H1 (cell line): ENCODE data around the gene CEP76. TPM values are rescaled to one million over a fixed set of nuclear protein-coding genes. Genes with fewer than 3 reads are reported as not detected.

ENCODE experiments used
- CTCF ChIA-PET: fragments of 300-600 bp; sonication (Branson Sonifier 250); formaldehyde crosslinking; loops from one replicate; lab custom pipeline; 2021; ENCODE audit not compliant: partially characterized antibody; lab: Charles Lee
- POLR2A ChIA-PET: fragments of 300-600 bp; sonication (Branson Sonifier 250); formaldehyde crosslinking; loops from one replicate; lab custom pipeline; 2021; ENCODE audit warnings: inconsistent platforms; ENCODE audit not compliant: partially characterized antibody; lab: Charles Lee
- DNase-seq, 2 experiments: peaks; one replicate each; pipeline versions ENCODE4 v3.0.0 to v3.0.0-alpha.2; 2010 to 2022; ENCODE audit warnings: low spot score in 2 of 2, low read depth in 1 of 2, mixed read lengths in 1 of 2
- FAIRE-seq: peaks from 2 replicates; lab custom pipeline; 2011; peaks lifted over from hg19 to GRCh38; lab: Jason Lieb, UNC
- H2AFZ ChIP-seq: 2 replicates; pipeline ENCODE4 v1.8.1; 2012; ENCODE audit warnings: low read length, inconsistent platforms
- H2AK5ac ChIP-seq: 2 replicates; pipeline ENCODE4 v1.6.1; 2013; ENCODE audit warnings: low read depth, low read length
- H2BK120ac ChIP-seq: replicated peaks from 2 replicates; pipeline ENCODE3; 2013; ENCODE audit warnings: low read depth, low read length, inconsistent platforms
- H2BK12ac ChIP-seq: 2 replicates; pipeline ENCODE4 v1.6.1; 2013; ENCODE audit warnings: low read depth, low read length
- H2BK15ac ChIP-seq: 2 replicates; pipeline ENCODE4 v1.6.1; 2013; ENCODE audit warnings: low read length
- H2BK20ac ChIP-seq: 2 replicates; pipeline ENCODE4 v1.6.1; 2013; ENCODE audit warnings: low read length
- H2BK5ac ChIP-seq: 2 replicates; pipeline ENCODE4 v1.6.1; 2013; ENCODE audit warnings: low read depth, low read length
- H3K14ac ChIP-seq: 2 replicates; pipeline ENCODE4 v1.6.1; 2013; ENCODE audit warnings: inconsistent platforms; ENCODE audit not compliant: insufficient read length
- H3K18ac ChIP-seq: 2 replicates; pipeline ENCODE4 v1.6.1; 2013; ENCODE audit warnings: low read length; ENCODE audit errors: extremely low read depth
- H3K23ac ChIP-seq: 2 replicates; pipeline ENCODE4 v1.6.1; 2013; ENCODE audit warnings: inconsistent platforms; ENCODE audit not compliant: insufficient read length
- H3K23me2 ChIP-seq: 2 replicates; pipeline ENCODE4 v1.6.1; 2013; ENCODE audit warnings: low read depth, low read length
- H3K27ac ChIP-seq: 2 replicates; pipeline ENCODE4 v1.6.1; 2011; ENCODE audit warnings: low read depth, low read length, inconsistent platforms
- H3K27me3 ChIP-seq, 4 experiments: replicated peaks in 1 of 4; 1 replicate in 1 of 4; 2 replicates in 3 of 4; pipeline versions ENCODE4 v1.6.1 to v1.8.1; 2011 to 2013; ENCODE audit warnings: low read length in 3 of 4, mild to moderate bottlenecking in 3 of 4, inconsistent platforms in 2 of 4, mixed read lengths in 2 of 4, moderate library complexity in 1 of 4; ENCODE audit not compliant: control insufficient read depth in 3 of 4, insufficient read depth in 3 of 4; ENCODE audit errors: extremely low read depth in 1 of 4
- H3K36me3 ChIP-seq, 4 experiments: 2 replicates each; pipeline versions ENCODE4 v1.6.1 to v1.8.1; 2011 to 2013; ENCODE audit warnings: mild to moderate bottlenecking in 4 of 4, low read length in 3 of 4, moderate library complexity in 2 of 4, control low read depth in 1 of 4, inconsistent platforms in 1 of 4; ENCODE audit not compliant: insufficient read depth in 4 of 4, control insufficient read depth in 2 of 4
- H3K4ac ChIP-seq: replicated peaks from 2 replicates; pipeline ENCODE3; 2013; ENCODE audit warnings: low read length, low read depth, mixed read lengths, inconsistent platforms; ENCODE audit not compliant: insufficient read length
- H3K4me1 ChIP-seq, 4 experiments: replicated peaks in 1 of 4; 1 replicate in 1 of 4; 2 replicates in 3 of 4; pipeline versions ENCODE4 v1.6.1 to v1.8.1; 2011 to 2013; ENCODE audit warnings: low read length in 3 of 4, inconsistent platforms in 2 of 4, mixed read lengths in 1 of 4; ENCODE audit not compliant: insufficient read depth in 4 of 4, control insufficient read depth in 3 of 4
- H3K4me2 ChIP-seq, 2 experiments: 2 replicates each; pipeline versions ENCODE4 v1.6.1 to v1.8.1; 2011 to 2013; ENCODE audit warnings: low read depth in 2 of 2, low read length in 2 of 2, control low read depth in 1 of 2, inconsistent platforms in 1 of 2, mild to moderate bottlenecking in 1 of 2; ENCODE audit not compliant: insufficient read depth in 1 of 2
- H3K4me3 ChIP-seq, 4 experiments: fragments of 200-600, 300-600 bp in 1 of 4; sonication (generic), shearing (Covaris generic), sonication (Bioruptor Twin) in 1 of 4; 2 replicates each; pipeline versions ENCODE4 v1.5.1 to v1.8.1; 2011 to 2016; ENCODE audit warnings: low read length in 4 of 4, low read depth in 3 of 4, control low read depth in 2 of 4, inconsistent platforms in 2 of 4, mild to moderate bottlenecking in 2 of 4, mixed read lengths in 1 of 4, moderate library complexity in 1 of 4; ENCODE audit not compliant: insufficient read depth in 2 of 4; ENCODE audit errors: extremely low read depth in 1 of 4
- H3K56ac ChIP-seq: replicated peaks from 2 replicates; pipeline ENCODE3; 2013; ENCODE audit warnings: low read depth, mild to moderate bottlenecking, mixed read lengths, low read length, inconsistent platforms; ENCODE audit not compliant: insufficient read length
- H3K79me1 ChIP-seq: 2 replicates; pipeline ENCODE4 v1.6.1; 2013; ENCODE audit warnings: low read depth, low read length, control low read depth
- H3K79me2 ChIP-seq, 2 experiments: 2 replicates each; pipeline versions ENCODE4 v1.6.1 to v1.8.1; 2012 to 2013; ENCODE audit warnings: low read length in 2 of 2, mild to moderate bottlenecking in 2 of 2, inconsistent platforms in 1 of 2; ENCODE audit not compliant: insufficient read depth in 2 of 2, control insufficient read depth in 1 of 2
- H3K9ac ChIP-seq, 4 experiments: replicated peaks in 1 of 4; 1 replicate in 1 of 4; 2 replicates in 3 of 4; pipeline versions ENCODE4 v1.6.1 to v1.8.1; 2011 to 2013; ENCODE audit warnings: low read depth in 3 of 4, low read length in 3 of 4, control low read depth in 2 of 4, mild to moderate bottlenecking in 2 of 4, moderate library complexity in 2 of 4, inconsistent platforms in 1 of 4; ENCODE audit errors: extremely low read depth in 1 of 4
- H3K9me3 ChIP-seq, 2 experiments: 2 replicates each; pipeline versions ENCODE4 v1.6.1 to v1.8.1; 2012 to 2013; ENCODE audit warnings: mild to moderate bottlenecking in 2 of 2, moderate library complexity in 2 of 2, control low read depth in 1 of 2, inconsistent platforms in 1 of 2, low read depth in 1 of 2, low read length in 1 of 2, mixed read lengths in 1 of 2; ENCODE audit not compliant: insufficient read depth in 2 of 2
- H4K20me1 ChIP-seq, 2 experiments: replicated peaks in 1 of 2; 2 replicates each; pipeline versions ENCODE3 to v1.8.1; 2011 to 2013; ENCODE audit warnings: inconsistent platforms in 2 of 2, low read length in 2 of 2, mild to moderate bottlenecking in 1 of 2; ENCODE audit not compliant: insufficient read depth in 2 of 2, control insufficient read depth in 1 of 2
- H4K5ac ChIP-seq: 2 replicates; pipeline ENCODE4 v1.6.1; 2013; ENCODE audit warnings: low read length, low read depth, mixed read lengths, inconsistent platforms; ENCODE audit not compliant: insufficient read length
- H4K8ac ChIP-seq: 2 replicates; pipeline ENCODE4 v1.8.0; 2013; ENCODE audit warnings: mild to moderate bottlenecking, moderate library complexity, low read length, inconsistent platforms; ENCODE audit not compliant: insufficient read depth; ENCODE audit errors: extremely low read depth
- H4K91ac ChIP-seq: replicated peaks from 2 replicates; pipeline ENCODE3; 2013; ENCODE audit warnings: low read length, mixed read lengths, inconsistent platforms; ENCODE audit not compliant: insufficient read length
- EGR1 ChIP-seq: IDR thresholded peaks from 2 replicates; pipeline ENCODE4 v1.6.1; 2011; ENCODE audit warnings: low read depth, low read length, borderline replicate concordance
- RAD21 ChIP-seq, 2 experiments: IDR thresholded peaks in 1 of 2; conservative IDR thresholded peaks in 1 of 2; 2 replicates each; pipeline ENCODE4 v1.6.1; 2011; ENCODE audit warnings: low read depth in 2 of 2, low read length in 2 of 2, improper control_type of control experiment in 1 of 2, inconsistent platforms in 1 of 2, mild to moderate bottlenecking in 1 of 2, moderate library complexity in 1 of 2
- WGBS, 2 experiments: shearing (Covaris generic) in 1 of 2; methylation state at CpG; one replicate each; pipeline versions ENCODE4 v1.1.6 to v1.1.7; 2013 to 2015; ENCODE audit warnings: low lambda C conversion rate in 2 of 2, mixed read lengths in 2 of 2, inconsistent platforms in 1 of 2, low coverage in 1 of 2, missing lambda C conversion rate in 1 of 2; ENCODE audit not compliant: insufficient replicate concordance in 2 of 2, insufficient coverage in 1 of 2, insufficient read length in 1 of 2; ENCODE audit errors: extremely low coverage in 1 of 2, missing lambda C conversion rate in 1 of 2; 5-methylcytosine and 5-hydroxymethylcytosine counted together
- polyA plus RNA-seq, 7 experiments: library from polyadenylated mRNA; depleted of rRNA in 3 of 7; stranded (reverse) in 5 of 7; unstranded in 2 of 7; fragments of >200 nt in 5 of 7; fragments of 200-250 nt in 2 of 7; gene quantifications; 1 replicate in 5 of 7; 2 replicates in 1 of 7; 4 replicates in 1 of 7; pipeline versions ENCODE4 v1.2.1 to v1.2.3, GENCODE V29; 2011 to 2013; ENCODE audit warnings: missing spikeins in 2 of 7, mixed read lengths in 2 of 7
- total RNA-seq: library from RNA; stranded (reverse); fragmentation: NEBNext Ultra II Directional; extraction: Animal tissue kit (Norgen Biotek cat#: 25700); gene quantifications from 2 replicates; pipeline ENCODE4 v1.2.1, GENCODE V29; 2021

CEP76 gene
- total and polyA plus RNA-seq, 2 of the 8 experiments (the other 6 are each of a cell fraction or from before 2014, with no cell fraction given) = 9.0 to 18.1 TPM

DNA sequence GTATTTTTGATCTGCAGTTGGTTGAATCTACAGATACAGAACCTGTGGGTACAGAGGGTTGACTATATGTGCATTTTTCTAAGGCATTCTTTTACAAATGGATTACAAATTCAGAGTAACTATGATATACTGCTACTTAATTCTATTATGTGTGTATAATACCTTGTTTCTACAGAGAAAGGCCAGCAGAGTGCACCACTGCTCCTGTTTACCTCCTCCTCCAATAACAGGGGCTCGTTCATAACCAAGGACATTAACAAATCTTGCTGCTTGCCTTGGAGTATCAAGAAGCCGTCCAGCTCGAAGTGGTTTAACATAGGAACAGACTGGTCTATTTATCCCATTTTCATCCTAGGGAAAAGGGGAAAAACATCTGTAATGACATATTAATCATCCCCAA is 16.4 kb downstream of the CEP76 start:
- no peak overlapping the region for H2BK5ac ChIP-seq
- H4K5ac ChIP-seq = no peak overlapping the region
- POLR2A ChIA-PET = interaction anchor here (2.5 kb wide), 1 partner anchor 16 kb away, joined by 12 read pairs; the partner anchor contains the start of genes CEP76 and PSMG2

More for the DNA sequence above, 16.4 kb downstream of the CEP76 start:
- WGBS, 2 experiments = 91% methylated on average over 3 of the region's 3 CpGs; no CpG with 5 or more reads in 1 of the 2 experiments
- H3K23ac ChIP-seq = no peak overlapping the region
- FAIRE-seq (no peak), DNase-seq (no peak)
- no peaks in the 10 kb centered on the region for H4K20me1 ChIP-seq
- no peak overlapping the region for H3K9ac ChIP-seq
- H3K79me2 ChIP-seq = no peaks in the 10 kb centered on the region
- no peaks in the 10 kb centered on the region for H3K79me1 ChIP-seq
- no peak overlapping the region for H3K14ac ChIP-seq
- H2AK5ac ChIP-seq = no peak overlapping the region
- no peak overlapping the region for H3K18ac ChIP-seq
- H3K27ac ChIP-seq = no peak overlapping the region
- H2BK12ac ChIP-seq = no peak overlapping the region
- TF ChIP-seq EGR1 (no peak), RAD21 (IDR thresholded peaks at IDR 0.05 in 1 of 2, conservative IDR thresholded peaks at IDR 0.05 in 1 of 2; ENCODE audit: low read depth in 2 of 2, low read length in 2 of 2) (peak in 1 of 2 experiments; percentile 16; a peak in 1 of 4 replicates)
- TF ChIP-seq, all 59 proteins: peak for 1
- Histone ChIP-seq H3K36me3 (peaks cover 0 to 15% (median 0%) of the 10 kb centered on the region in 4 experiments; a peak in 3 of 8 replicates), H3K9me3 (no peaks in the 10 kb centered on the region), H3K56ac (no peak overlapping the region), H2AFZ (no peak overlapping the region), H3K4me3 (no peak overlapping the region), H4K91ac (no peak overlapping the region), H2BK120ac (no peak overlapping the region), H2BK15ac (no peak overlapping the region), H3K4ac (no peak overlapping the region), H3K4me2 (no peak overlapping the region), H3K23me2 (no peaks in the 10 kb centered on the region; the same call in 1 of the 2 replicates), H2BK20ac (no peak overlapping the region), H3K4me1 (no peaks in the 10 kb centered on the region), H4K8ac (no peak overlapping the region), H3K27me3 (no peaks in the 10 kb centered on the region)
- CTCF ChIA-PET = interaction anchor here (0.7 to 1.3 kb wide), 5 partner anchors 8 to 248 kb away, joined by 3 read pairs; no protein-coding TSS in a partner anchor
